ENCODE data around the gene TSEN54. TPM values are rescaled to one million over a fixed set of nuclear protein-coding genes. Genes with fewer than 3 reads are reported as not detected.

The TSEN54 gene
- total RNA-seq, 5 donors from 2014 or later (not counting 1 experiment from before 2014, with no cell fraction given) = 54.9 to 94.7 (median 67.6) TPM

DNA sequence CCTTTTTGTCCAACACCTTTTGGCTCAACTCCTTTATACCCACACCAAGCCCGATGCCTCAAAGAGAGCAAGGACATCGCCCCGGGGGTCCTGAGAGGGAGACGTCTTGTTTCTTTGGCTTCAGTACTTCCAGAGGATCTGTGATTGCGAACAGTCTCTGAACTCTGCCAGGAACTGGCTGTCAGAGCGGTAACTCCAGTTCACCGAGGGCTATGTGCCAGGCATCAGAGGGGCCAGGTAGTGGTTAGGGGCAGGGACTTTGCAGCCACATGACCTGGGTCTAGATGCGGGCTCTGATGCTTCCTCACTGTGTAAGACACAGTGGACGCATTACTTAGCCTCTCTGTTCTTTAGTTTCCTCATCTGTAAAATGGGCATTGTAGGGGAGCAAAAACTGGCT lies 30.8 kb downstream of the TSEN54 start:
- no peaks in the 10 kb centered on the region for H3K27me3 ChIP-seq (replicated peaks in 1 of 2; ENCODE audit: control insufficient read depth in 2 of 2, extremely low read depth in 1 of 2, insufficient read depth in 2 of 2, low read length in 1 of 2)
- H3K4me3 ChIP-seq (ENCODE audit: control insufficient read depth in 1 of 2, extremely low read depth in 1 of 2, low read length in 1 of 2) = no peak overlapping the region
- no peaks in the 10 kb centered on the region for H3K9me3 Mint-ChIP-seq
- peaks cover 20% of the 10 kb centered on the region for H3K36me3 Mint-ChIP-seq
- DNase-seq (no peak), ATAC-seq (replicated peaks in 1 of 4) (no peak)
- WGBS (ENCODE audit: insufficient coverage) = 96% methylated on average over 9 of the region's 9 CpGs
- CTCF ChIA-PET = no interaction called here
- H3K4me1 Mint-ChIP-seq = no peaks in the 10 kb centered on the region
- no peaks in the 10 kb centered on the region for H3K4me1 ChIP-seq (ENCODE audit: control insufficient read depth in 1 of 2, extremely low read depth in 1 of 2, insufficient read depth in 2 of 2, low read length in 2 of 2)
- no peak overlapping the region for H3K4me3 Mint-ChIP-seq
- H3K36me3 ChIP-seq (ENCODE audit: control insufficient read depth in 2 of 2, extremely low read depth in 1 of 2, insufficient read depth in 1 of 2, low read length in 1 of 2) = peaks cover 0 to 32% of the 10 kb centered on the region in 2 donors
- no peak overlapping the region for H3K27ac ChIP-seq (ENCODE audit: low read length)
- H3K27ac Mint-ChIP-seq = no peak overlapping the region
- no peaks in the 10 kb centered on the region for H3K9me3 ChIP-seq
- no peaks in the 10 kb centered on the region for H3K27me3 Mint-ChIP-seq
- POLR2A ChIA-PET = no interaction called here

DNA sequence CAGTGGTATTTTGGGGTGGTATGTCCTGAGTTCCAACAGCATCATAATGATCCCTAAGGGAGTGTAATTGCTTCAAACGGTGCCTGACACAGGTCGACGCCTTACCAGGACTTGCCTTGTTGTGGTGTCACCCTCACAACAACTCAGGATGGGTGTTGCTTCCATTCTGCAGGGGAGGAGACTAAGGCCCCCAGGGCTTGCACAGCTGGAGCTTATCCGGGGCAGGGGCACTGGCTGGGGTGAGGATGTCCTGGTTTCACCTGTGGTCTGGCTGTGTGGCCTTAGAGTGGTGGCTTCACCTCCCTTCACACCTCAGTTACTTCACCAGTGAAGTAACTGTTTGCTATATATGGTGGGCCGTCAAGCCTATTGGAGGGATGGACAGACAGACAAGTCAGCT lies 32.5 kb downstream of the TSEN54 start:
- H3K36me3 Mint-ChIP-seq = peaks cover 15% of the 10 kb centered on the region
- no peaks in the 10 kb centered on the region for H3K27me3 Mint-ChIP-seq
- DNase-seq (no peak), ATAC-seq (replicated peaks in 1 of 4) (no peak)
- WGBS (ENCODE audit: insufficient coverage) = 80% methylated on average over 1 of the region's 5 CpGs
- no peaks in the 10 kb centered on the region for H3K9me3 Mint-ChIP-seq
- ChIA-PET CTCF (no interaction called here), POLR2A (no interaction called here)
- Histone ChIP-seq H3K27me3 (replicated peaks in 1 of 2; ENCODE audit: control insufficient read depth in 2 of 2, extremely low read depth in 1 of 2, insufficient read depth in 2 of 2, low read length in 1 of 2) (no peaks in the 10 kb centered on the region), H3K9me3 (no peaks in the 10 kb centered on the region), H3K4me3 (ENCODE audit: control insufficient read depth in 1 of 2, extremely low read depth in 1 of 2, low read length in 1 of 2) (no peak overlapping the region), H3K27ac (ENCODE audit: low read length) (no peak overlapping the region), H3K4me1 (ENCODE audit: control insufficient read depth in 1 of 2, extremely low read depth in 1 of 2, insufficient read depth in 2 of 2, low read length in 2 of 2) (no peaks in the 10 kb centered on the region), H3K36me3 (ENCODE audit: control insufficient read depth in 2 of 2, extremely low read depth in 1 of 2, insufficient read depth in 1 of 2, low read length in 1 of 2) (peaks cover 0 to 22% of the 10 kb centered on the region in 2 donors)
- no peak overlapping the region for H3K27ac Mint-ChIP-seq
- no peaks in the 10 kb centered on the region for H3K4me1 Mint-ChIP-seq
- no peak overlapping the region for H3K4me3 Mint-ChIP-seq

DNA sequence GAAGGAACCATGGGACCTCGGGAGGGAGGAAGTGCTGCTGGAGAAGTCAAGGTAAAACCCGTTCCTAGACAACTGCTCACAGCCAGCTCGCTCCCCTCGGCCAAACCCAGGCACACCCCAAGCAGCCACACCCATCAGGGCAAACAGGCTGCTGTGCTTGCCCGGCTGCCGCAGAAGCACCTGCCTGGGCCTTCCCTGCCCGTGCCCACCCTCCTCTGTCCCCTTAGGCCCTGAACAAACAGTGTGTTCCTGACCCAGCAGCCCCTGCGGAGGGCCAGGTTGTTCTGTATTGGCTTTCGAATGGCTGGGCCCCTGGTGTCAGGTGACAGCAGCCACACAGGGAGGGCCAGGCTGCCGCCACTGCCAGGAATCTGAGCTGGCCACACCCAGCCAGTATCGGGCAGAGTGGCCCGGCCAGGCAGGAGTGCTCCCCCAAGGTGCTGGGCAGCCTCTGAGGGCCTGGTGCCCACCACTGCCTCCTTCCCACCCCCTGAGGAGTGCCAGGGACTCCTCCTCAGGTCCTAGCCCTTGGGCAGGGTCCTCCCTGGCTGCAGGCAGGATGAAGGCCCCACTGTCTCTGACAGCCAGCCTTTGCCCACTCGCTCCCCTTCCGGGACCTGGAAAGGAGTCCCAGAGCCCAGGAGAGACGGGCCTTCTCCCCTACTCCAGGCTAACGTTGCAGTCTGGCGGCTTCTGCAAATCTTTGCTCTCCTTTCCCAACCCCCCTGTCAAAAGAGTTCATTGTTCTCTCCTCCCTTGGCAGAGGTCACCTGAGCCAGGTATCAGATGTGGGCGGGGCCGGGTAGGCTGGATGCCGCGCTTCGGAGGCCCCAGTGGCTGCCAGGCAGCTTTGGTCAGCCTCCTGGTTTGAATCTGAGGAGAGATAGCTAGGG lies 33.2 kb downstream of the TSEN54 start:
- POLR2A ChIA-PET = no interaction called here

DNA sequence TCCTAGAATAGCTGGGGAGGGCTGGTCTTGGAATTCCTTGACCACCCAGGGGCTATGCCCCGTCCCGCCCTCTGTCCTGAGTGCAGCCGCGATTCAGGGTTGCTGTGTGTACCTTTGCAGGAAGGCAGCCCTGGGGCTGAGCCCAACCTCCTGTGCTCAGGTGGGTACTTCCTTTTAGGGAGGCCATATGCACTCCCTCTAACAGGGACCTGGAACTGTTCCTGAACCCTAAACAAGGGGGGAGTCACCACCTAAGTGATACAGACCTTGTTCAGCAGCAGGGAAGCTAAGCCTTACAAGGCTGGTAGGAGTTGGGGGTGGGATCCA lies 33.8 kb downstream of the TSEN54 start:
- Mint-ChIP-seq H3K9me3 (no peaks in the 10 kb centered on the region), H3K4me3 (no peak overlapping the region), H3K36me3 (peaks cover 15% of the 10 kb centered on the region), H3K27me3 (no peaks in the 10 kb centered on the region), H3K27ac (no peak overlapping the region), H3K4me1 (no peaks in the 10 kb centered on the region)
- ATAC-seq (replicated peaks in 1 of 4) (no peak), DNase-seq (no peak)
- ChIA-PET POLR2A (interaction anchor here in 1 of 2 donors (0.6 kb wide), 1 partner anchor 47 kb away, joined by 3 read pairs; no protein-coding TSS in a partner anchor), CTCF (interaction anchor here in 1 of 2 donors (0.7 kb wide), 1 partner anchor 34 kb away, joined by 3 read pairs; the partner anchor contains the start of gene TSEN54)
- Histone ChIP-seq H3K9me3 (no peaks in the 10 kb centered on the region), H3K36me3 (ENCODE audit: control insufficient read depth in 2 of 2, extremely low read depth in 1 of 2, insufficient read depth in 1 of 2, low read length in 1 of 2) (peaks cover 0 to 12% of the 10 kb centered on the region in 2 donors), H3K4me3 (ENCODE audit: control insufficient read depth in 1 of 2, extremely low read depth in 1 of 2, low read length in 1 of 2) (no peak overlapping the region), H3K4me1 (ENCODE audit: control insufficient read depth in 1 of 2, extremely low read depth in 1 of 2, insufficient read depth in 2 of 2, low read length in 2 of 2) (no peaks in the 10 kb centered on the region), H3K27ac (ENCODE audit: low read length) (no peak overlapping the region), H3K27me3 (replicated peaks in 1 of 2; ENCODE audit: control insufficient read depth in 2 of 2, extremely low read depth in 1 of 2, insufficient read depth in 2 of 2, low read length in 1 of 2) (no peaks in the 10 kb centered on the region)
- 100% methylated on average over 2 of the region's 4 CpGs for WGBS (ENCODE audit: insufficient coverage)

More for the DNA sequence above, 33.2 kb downstream of the TSEN54 start:
- CTCF ChIA-PET = interaction anchor here in 1 of 2 donors (0.6 kb wide), 1 partner anchor 72 kb away, joined by 7 read pairs; no protein-coding TSS in a partner anchor
- Histone ChIP-seq H3K27me3 (replicated peaks in 1 of 2; ENCODE audit: control insufficient read depth in 2 of 2, extremely low read depth in 1 of 2, insufficient read depth in 2 of 2, low read length in 1 of 2) (no peaks in the 10 kb centered on the region), H3K4me1 (ENCODE audit: control insufficient read depth in 1 of 2, extremely low read depth in 1 of 2, insufficient read depth in 2 of 2, low read length in 2 of 2) (no peaks in the 10 kb centered on the region), H3K9me3 (no peaks in the 10 kb centered on the region), H3K4me3 (ENCODE audit: control insufficient read depth in 1 of 2, extremely low read depth in 1 of 2, low read length in 1 of 2) (no peak overlapping the region), H3K27ac (ENCODE audit: low read length) (no peak overlapping the region), H3K36me3 (ENCODE audit: control insufficient read depth in 2 of 2, extremely low read depth in 1 of 2, insufficient read depth in 1 of 2, low read length in 1 of 2) (peaks cover 0 to 16% of the 10 kb centered on the region in 2 donors)
- Mint-ChIP-seq H3K27ac (no peak overlapping the region), H3K9me3 (no peaks in the 10 kb centered on the region), H3K27me3 (no peaks in the 10 kb centered on the region), H3K4me1 (no peaks in the 10 kb centered on the region), H3K4me3 (no peak overlapping the region), H3K36me3 (peaks cover 15% of the 10 kb centered on the region)
- WGBS (ENCODE audit: insufficient coverage) = 89% methylated on average over 17 of the region's 22 CpGs
- ATAC-seq (replicated peaks in 1 of 4) (no peak), DNase-seq (no peak)

DNA sequence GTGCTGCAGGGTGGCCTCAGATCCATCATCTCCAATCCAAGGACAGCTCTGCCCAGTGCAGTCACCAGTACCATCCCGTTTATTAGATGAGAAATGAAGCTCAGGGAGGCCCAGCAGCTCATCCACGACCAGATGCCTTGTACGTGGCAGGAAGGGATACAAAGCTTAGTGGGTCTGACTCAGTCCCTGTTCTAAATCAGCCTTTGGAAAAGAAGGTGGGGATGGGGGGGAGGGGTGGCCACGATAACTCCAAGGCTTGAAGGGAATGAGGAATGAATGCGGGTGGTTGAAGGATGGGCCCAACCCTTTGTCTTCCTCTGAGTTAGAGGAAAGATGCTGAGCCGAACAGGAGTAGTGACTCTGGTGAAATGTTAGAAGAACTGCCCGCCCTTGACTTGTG lies 34.9 kb downstream of the TSEN54 start:
- Mint-ChIP-seq H3K9me3 (no peaks in the 10 kb centered on the region), H3K27ac (no peak overlapping the region), H3K4me3 (no peak overlapping the region), H3K36me3 (peaks cover 5% of the 10 kb centered on the region), H3K4me1 (no peaks in the 10 kb centered on the region), H3K27me3 (no peaks in the 10 kb centered on the region)
- ChIA-PET POLR2A (interaction anchor here (0.6 to 0.7 kb wide), 2 partner anchors 107 to 130 kb away, joined by 4 read pairs; no protein-coding TSS in a partner anchor), CTCF (interaction anchor here in 1 of 2 donors (0.7 kb wide), 1 partner anchor 14 kb away, joined by 4 read pairs; no protein-coding TSS in a partner anchor)
- H3K27ac ChIP-seq (ENCODE audit: low read length) = no peak overlapping the region
- peaks cover 0 to 13% of the 10 kb centered on the region in 2 donors for H3K36me3 ChIP-seq (ENCODE audit: control insufficient read depth in 2 of 2, extremely low read depth in 1 of 2, insufficient read depth in 1 of 2, low read length in 1 of 2)
- DNase-seq (no peak), ATAC-seq (replicated peaks in 1 of 4) (no peak)
- no peaks in the 10 kb centered on the region for H3K4me1 ChIP-seq (ENCODE audit: control insufficient read depth in 1 of 2, extremely low read depth in 1 of 2, insufficient read depth in 2 of 2, low read length in 2 of 2)
- no peaks in the 10 kb centered on the region for H3K27me3 ChIP-seq (replicated peaks in 1 of 2; ENCODE audit: control insufficient read depth in 2 of 2, extremely low read depth in 1 of 2, insufficient read depth in 2 of 2, low read length in 1 of 2)
- no peak overlapping the region for H3K4me3 ChIP-seq (ENCODE audit: control insufficient read depth in 1 of 2, extremely low read depth in 1 of 2, low read length in 1 of 2)
- 89% methylated on average over 7 of the region's 7 CpGs for WGBS (ENCODE audit: insufficient coverage)
- H3K9me3 ChIP-seq = no peaks in the 10 kb centered on the region

DNA sequence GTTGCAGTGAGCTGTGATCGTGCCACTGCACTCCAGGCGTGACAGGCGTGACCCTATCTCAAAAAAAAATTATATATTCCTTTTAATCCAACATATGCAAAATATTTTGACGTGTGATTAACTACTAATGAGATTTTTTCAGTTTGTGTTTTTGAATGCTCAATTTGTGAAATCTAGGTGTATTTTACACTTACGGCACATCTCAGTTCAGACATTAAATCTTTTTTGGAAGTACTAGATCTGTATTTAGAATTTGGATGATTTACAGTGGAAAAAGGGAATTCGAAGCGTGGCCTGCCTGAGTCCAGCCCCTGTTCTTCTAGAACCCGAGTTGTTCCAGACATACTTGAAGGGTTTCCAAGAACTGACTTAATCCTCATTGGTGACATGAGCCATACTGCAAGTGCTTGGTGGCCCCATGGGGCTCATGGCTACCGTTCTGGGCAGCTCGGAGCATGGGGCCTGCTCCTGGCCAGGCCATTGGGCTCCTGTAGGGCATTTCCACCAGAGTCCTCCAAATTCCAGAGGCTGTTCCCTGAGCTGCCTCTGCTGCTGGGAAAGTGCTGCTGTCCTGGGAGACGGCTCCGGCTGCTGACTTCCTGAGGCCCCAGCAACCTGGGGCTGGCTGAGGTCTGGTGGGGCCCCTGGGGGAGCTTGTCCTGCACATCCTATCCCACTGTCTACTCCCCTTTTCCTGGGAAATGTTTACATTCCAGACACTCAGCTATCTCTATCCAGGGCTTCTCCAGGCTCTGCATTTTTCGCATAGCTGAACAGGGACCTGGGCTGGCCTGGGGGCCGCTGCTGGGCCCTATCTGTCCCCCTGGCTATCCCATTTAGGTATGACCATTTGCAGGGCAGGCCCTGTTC lies 36.3 kb downstream of the TSEN54 start:
- Mint-ChIP-seq H3K4me3 (no peak overlapping the region), H3K36me3 (peaks cover 4% of the 10 kb centered on the region), H3K27me3 (no peaks in the 10 kb centered on the region), H3K9me3 (no peaks in the 10 kb centered on the region), H3K27ac (no peak overlapping the region), H3K4me1 (no peaks in the 10 kb centered on the region)
- H3K36me3 ChIP-seq (ENCODE audit: control insufficient read depth in 2 of 2, extremely low read depth in 1 of 2, insufficient read depth in 1 of 2, low read length in 1 of 2) = peaks cover 0 to 8% of the 10 kb centered on the region in 2 donors
- ChIA-PET CTCF (interaction anchor here in 1 of 2 donors (0.6 kb wide), 1 partner anchor 756 kb away, joined by 3 read pairs; no protein-coding TSS in a partner anchor), POLR2A (no interaction called here)
- H3K27ac ChIP-seq (ENCODE audit: low read length) = no peak overlapping the region
- H3K4me3 ChIP-seq (ENCODE audit: control insufficient read depth in 1 of 2, extremely low read depth in 1 of 2, low read length in 1 of 2) = no peak overlapping the region
- H3K9me3 ChIP-seq = no peaks in the 10 kb centered on the region
- no peak for DNase-seq
- no peak for ATAC-seq (replicated peaks in 1 of 4)
- H3K4me1 ChIP-seq (ENCODE audit: control insufficient read depth in 1 of 2, extremely low read depth in 1 of 2, insufficient read depth in 2 of 2, low read length in 2 of 2) = no peaks in the 10 kb centered on the region
- H3K27me3 ChIP-seq (replicated peaks in 1 of 2; ENCODE audit: control insufficient read depth in 2 of 2, extremely low read depth in 1 of 2, insufficient read depth in 2 of 2, low read length in 1 of 2) = no peaks in the 10 kb centered on the region
- WGBS (ENCODE audit: insufficient coverage) = 92% methylated on average over 7 of the region's 14 CpGs

Measured in T-cell (primary cell).